A673 (cell line): ENCODE measurements around the gene KCNT2.

ENCODE experiments used
- EZH2 ChIP-seq: fragments of 200-600 bp; sonication (generic); IDR thresholded peaks from 2 replicates; pipeline ENCODE4 v1.6.1; 2017; ENCODE audit warnings: borderline replicate concordance, low read depth, mild to moderate bottlenecking, mixed read lengths, antibody characterized with exemption, low read length; ENCODE audit not compliant: poor library complexity, severe bottlenecking
- TF ChIP-seq, protein P1 (sequence below): fragments of 300-800, 200-600 bp; sonication (generic); conservative IDR thresholded peaks from 2 replicates; pipeline ENCODE4 v1.5.1; 2017; ENCODE audit warnings: low read depth, mild to moderate bottlenecking, antibody characterized with exemption, low read length, moderate library complexity, mixed read lengths

DNA sequence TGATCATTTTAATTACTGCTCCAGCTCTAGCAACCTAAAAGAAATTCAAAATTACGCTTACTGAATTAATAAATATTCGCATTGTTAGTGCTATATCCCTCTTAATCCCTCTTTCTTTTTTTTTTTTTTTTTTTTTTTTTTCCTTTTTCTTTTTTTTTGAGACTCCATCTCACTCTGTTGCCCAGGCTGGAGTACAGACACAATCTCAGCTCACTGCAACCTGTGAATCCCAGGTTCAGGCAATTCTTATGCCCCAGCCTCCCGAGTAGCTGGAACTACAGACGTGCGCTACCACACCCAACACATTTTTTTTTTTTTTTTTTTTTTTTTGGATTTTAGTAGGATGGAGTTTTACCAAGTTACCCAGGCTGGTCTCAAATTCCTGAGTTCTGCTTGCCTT lies 157.1 kb downstream of the KCNT2 start:
- TF ChIP-seq, protein P1, sequence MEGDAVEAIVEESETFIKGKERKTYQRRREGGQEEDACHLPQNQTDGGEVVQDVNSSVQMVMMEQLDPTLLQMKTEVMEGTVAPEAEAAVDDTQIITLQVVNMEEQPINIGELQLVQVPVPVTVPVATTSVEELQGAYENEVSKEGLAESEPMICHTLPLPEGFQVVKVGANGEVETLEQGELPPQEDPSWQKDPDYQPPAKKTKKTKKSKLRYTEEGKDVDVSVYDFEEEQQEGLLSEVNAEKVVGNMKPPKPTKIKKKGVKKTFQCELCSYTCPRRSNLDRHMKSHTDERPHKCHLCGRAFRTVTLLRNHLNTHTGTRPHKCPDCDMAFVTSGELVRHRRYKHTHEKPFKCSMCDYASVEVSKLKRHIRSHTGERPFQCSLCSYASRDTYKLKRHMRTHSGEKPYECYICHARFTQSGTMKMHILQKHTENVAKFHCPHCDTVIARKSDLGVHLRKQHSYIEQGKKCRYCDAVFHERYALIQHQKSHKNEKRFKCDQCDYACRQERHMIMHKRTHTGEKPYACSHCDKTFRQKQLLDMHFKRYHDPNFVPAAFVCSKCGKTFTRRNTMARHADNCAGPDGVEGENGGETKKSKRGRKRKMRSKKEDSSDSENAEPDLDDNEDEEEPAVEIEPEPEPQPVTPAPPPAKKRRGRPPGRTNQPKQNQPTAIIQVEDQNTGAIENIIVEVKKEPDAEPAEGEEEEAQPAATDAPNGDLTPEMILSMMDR: no peak
- no peak for TF ChIP-seq EZH2
